GM12878 (cell line): ENCODE results near the gene RCAN2. TPM values are rescaled to one million over a fixed set of nuclear protein-coding genes. Genes with fewer than 3 reads are reported as not detected.

ENCODE experiments used
- ATAC-seq: fragments of 200-7000 bp; cut with Tn5 transposase; 3 replicates; pipeline ENCODE4 v1.9.1; 2020; ENCODE audit warnings: mild to moderate bottlenecking, moderate library complexity
- BruUV-seq: library from RNA; stranded (reverse); fragments of 400-500 nt; replicated peaks from 2 replicates; lab custom pipeline; 2021; lab: Mats Ljungman, UMichigan
- CTCF ChIA-PET: fragments of 300-600 bp; sonication (Branson Sonifier 250); formaldehyde crosslinking; extraction: SDS; loops from one replicate; lab custom pipeline; 2021; ENCODE audit warnings: inconsistent platforms; lab: Yijun Ruan, JAX
- POLR2A ChIA-PET: fragments of 350-600 bp; formaldehyde crosslinking; extraction: SDS; loops from one replicate; lab custom pipeline; 2021; ENCODE audit warnings: inconsistent platforms; lab: Charles Lee
- RAD21 ChIA-PET: fragments of 300-600 bp; sonication (Branson Sonifier 250); formaldehyde crosslinking; loops from one replicate; lab custom pipeline; 2023; ENCODE audit warnings: antibody characterized with exemption; ENCODE audit not compliant: unreplicated experiment; lab: Charles Lee
- SMC1A ChIA-PET: fragments of 300-600 bp; sonication (Branson Sonifier 250); formaldehyde crosslinking; loops from one replicate; lab custom pipeline; 2023; ENCODE audit not compliant: unreplicated experiment, uncharacterized antibody; lab: Charles Lee
- DNase-seq: peaks from one replicate; pipeline ENCODE4 v3.0.0-alpha.2; 2011; ENCODE audit warnings: low read depth, low spot score
- FAIRE-seq: peaks from 3 replicates; lab custom pipeline; 2011; peaks lifted over from hg19 to GRCh38; lab: Jason Lieb, UNC
- H2AFZ ChIP-seq: 2 replicates; pipeline ENCODE4 v1.6.0; 2011; ENCODE audit warnings: low read depth, low read length, control low read depth; ENCODE audit not compliant: control insufficient read depth
- H3K27ac ChIP-seq: 2 replicates; pipeline ENCODE4 v1.5.1; 2011; ENCODE audit warnings: control low read depth; ENCODE audit not compliant: control insufficient read depth, insufficient read depth
- H3K27me3 ChIP-seq, 2 experiments: replicated peaks in 1 of 2; 2 replicates each; pipeline versions ENCODE4 v1.6.0 to v1.6.1; 2011; ENCODE audit warnings: low read length in 1 of 2; ENCODE audit not compliant: control insufficient read depth in 2 of 2, insufficient read depth in 2 of 2
- H3K36me3 ChIP-seq, 2 experiments: 2 replicates each; pipeline ENCODE4 v1.5.1; 2011; ENCODE audit warnings: low read length in 1 of 2; ENCODE audit not compliant: control insufficient read depth in 2 of 2, insufficient read depth in 2 of 2
- H3K4me1 ChIP-seq: 2 replicates; pipeline ENCODE4 v1.6.1; 2011; ENCODE audit warnings: mild to moderate bottlenecking, low read length, moderate library complexity, mixed read lengths; ENCODE audit not compliant: control insufficient read depth, insufficient read depth
- H3K4me2 ChIP-seq: 2 replicates; pipeline ENCODE4 v1.6.0; 2011; ENCODE audit warnings: control low read depth; ENCODE audit not compliant: control insufficient read depth, insufficient read depth
- H3K4me3 ChIP-seq: fragments of 200-600 bp; sonication (generic); 2 replicates; pipeline ENCODE4 v1.5.1; 2016
- H3K79me2 ChIP-seq: 2 replicates; pipeline ENCODE4 v1.6.0; 2011; ENCODE audit warnings: low read length; ENCODE audit not compliant: control insufficient read depth, insufficient read depth
- H3K9ac ChIP-seq: 2 replicates; pipeline ENCODE4 v1.8.0; 2011; ENCODE audit warnings: low read length, control low read depth, mixed read lengths; ENCODE audit not compliant: control insufficient read depth, insufficient read depth
- H3K9me3 ChIP-seq: replicated peaks from 3 replicates; pipeline ENCODE4 v1.5.1; 2011; ENCODE audit warnings: mild to moderate bottlenecking, low read length; ENCODE audit not compliant: control insufficient read depth, insufficient read depth
- H4K20me1 ChIP-seq: 2 replicates; pipeline ENCODE4 v1.6.0; 2011; ENCODE audit not compliant: control insufficient read depth, insufficient read depth
- BRCA1 ChIP-seq: IDR thresholded peaks from 2 replicates; pipeline ENCODE4 v1.6.1; 2011; ENCODE audit warnings: low read depth, low read length, improper control_type of control experiment
- CREM ChIP-seq: IDR thresholded peaks from 2 replicates; pipeline ENCODE4 v1.6.1; 2014; ENCODE audit warnings: antibody characterized with exemption, low read depth
- ETV6 ChIP-seq, 2 experiments: fragments of 450-650 bp in 1 of 2; IDR thresholded peaks in 1 of 2; conservative IDR thresholded peaks in 1 of 2; 2 replicates each; pipeline ENCODE4 v1.6.1; 2014; ENCODE audit warnings: antibody characterized with exemption in 1 of 2, borderline replicate concordance in 1 of 2, low read depth in 1 of 2, mild to moderate bottlenecking in 1 of 2, moderate library complexity in 1 of 2
- FOS ChIP-seq: IDR thresholded peaks from 3 replicates; pipeline ENCODE4 v1.6.1; 2011; ENCODE audit warnings: borderline replicate concordance; ENCODE audit not compliant: insufficient read length; ENCODE audit errors: extremely low read depth
- GATAD2B ChIP-seq: fragments of 450-650 bp; conservative IDR thresholded peaks from 2 replicates; pipeline ENCODE4 v1.6.1; 2017; ENCODE audit warnings: low read depth, mild to moderate bottlenecking, moderate library complexity
- HDGF ChIP-seq: fragments of 450-650 bp; IDR thresholded peaks from 2 replicates; pipeline ENCODE4 v1.6.1; 2016; ENCODE audit warnings: antibody characterized with exemption
- IKZF1 ChIP-seq: fragments of 450-650 bp; conservative IDR thresholded peaks from 2 replicates; pipeline ENCODE4 v1.6.1; 2017; ENCODE audit warnings: antibody characterized with exemption, mild to moderate bottlenecking
- IKZF2 ChIP-seq, 2 experiments: fragments of 450-650 bp; IDR thresholded peaks; 2 replicates each; pipeline ENCODE4 v1.6.1; 2017; ENCODE audit warnings: mild to moderate bottlenecking in 2 of 2, moderate library complexity in 2 of 2
- MTA2 ChIP-seq: fragments of 450-650 bp; IDR thresholded peaks from 2 replicates; pipeline ENCODE4 v1.6.1; 2016; ENCODE audit warnings: low read depth, mild to moderate bottlenecking, moderate library complexity
- NBN ChIP-seq: fragments of 450-650 bp; IDR thresholded peaks from 2 replicates; pipeline ENCODE4 v1.6.1; 2016
- RAD21 ChIP-seq: IDR thresholded peaks from 2 replicates; pipeline ENCODE4 v1.6.1; 2011; ENCODE audit warnings: mild to moderate bottlenecking, low read depth, low read length, moderate library complexity; ENCODE audit not compliant: insufficient read depth
- RAD51 ChIP-seq: fragments of 450-650 bp; IDR thresholded peaks from 2 replicates; pipeline ENCODE4 v1.6.1; 2016; ENCODE audit warnings: moderate library complexity, mild to moderate bottlenecking, inconsistent platforms
- RUNX3 ChIP-seq: IDR thresholded peaks from 2 replicates; pipeline ENCODE4 v1.6.1; 2012; ENCODE audit warnings: low read length, inconsistent platforms
- SPI1 ChIP-seq: IDR thresholded peaks from 2 replicates; pipeline ENCODE4 v1.6.1; 2011; ENCODE audit warnings: low read depth, mild to moderate bottlenecking, low read length, moderate library complexity, borderline replicate concordance; ENCODE audit not compliant: insufficient read depth
- SUZ12 ChIP-seq: fragments of 200-600 bp; sonication (generic); IDR thresholded peaks from one replicate; pipeline ENCODE4 v1.6.1; 2018; ENCODE audit warnings: antibody characterized with exemption, mild to moderate bottlenecking; ENCODE audit not compliant: unreplicated experiment
- YBX1 ChIP-seq: fragments of 450-650 bp; IDR thresholded peaks from 2 replicates; pipeline ENCODE4 v1.6.1; 2016; ENCODE audit warnings: antibody characterized with exemption
- ZNF24 ChIP-seq: fragments of 450-650 bp; IDR thresholded peaks from 2 replicates; pipeline ENCODE4 v1.6.1; 2017; ENCODE audit warnings: antibody characterized with exemption, mild to moderate bottlenecking
- ZNF384 ChIP-seq: IDR thresholded peaks from 2 replicates; pipeline ENCODE4 v1.6.1; 2012; ENCODE audit warnings: low read depth, mild to moderate bottlenecking, low read length, improper control_type of control experiment, borderline replicate concordance
- ZNF622 ChIP-seq: fragments of 450-650 bp; IDR thresholded peaks from 2 replicates; pipeline ENCODE4 v1.6.1; 2017; ENCODE audit warnings: mild to moderate bottlenecking, inconsistent platforms
- WGBS: methylation state at CpG from one replicate; pipeline ENCODE4 v1.1.6; 2016; ENCODE audit warnings: low lambda C conversion rate; ENCODE audit not compliant: insufficient replicate concordance, insufficient coverage; ENCODE audit errors: missing lambda C conversion rate; 5-methylcytosine and 5-hydroxymethylcytosine counted together
- in situ Hi-C: fragments of 300-500 bp; cut with MboI; formaldehyde crosslinking; loops from 9 replicates; pipeline ENCODE4 v1.14.3; 2018; ENCODE audit warnings: mixed read lengths
- intact Hi-C: fragments of 100-400 bp; cut with micrococcal nuclease; formaldehyde crosslinking; loops from one replicate; pipeline ENCODE4 v1.14.2; 2022; ENCODE audit not compliant: unreplicated experiment
- polyA plus RNA-seq, 11 experiments: library from polyadenylated mRNA; depleted of rRNA in 4 of 11; unstranded in 6 of 11; stranded (reverse) in 5 of 11; fragments of >200 nt; fragmentation: Nextera tagmentation in 4 of 11; fragmentation: Illumina TruSeq in 1 of 11; extraction: Ambion mirVana in 4 of 11; extraction: Trizol in 1 of 11; gene quantifications; 1 replicate in 1 of 11; 2 replicates in 10 of 11; pipeline versions ENCODE4 v1.2.1 to v1.2.3, GENCODE V29; 2011 to 2016; ENCODE audit warnings: inconsistent platforms in 2 of 11, missing spikeins in 2 of 11, low read depth in 1 of 11
- total RNA-seq, 4 experiments: library from RNA; depleted of rRNA in 3 of 4; stranded (reverse); fragments of >200 nt in 3 of 4; fragmentation: Illumina TruSeq in 1 of 4; extraction: Trizol in 1 of 4; gene quantifications; 2 replicates each; pipeline versions ENCODE4 v1.2.1 to v1.2.3, GENCODE V29; 2013 to 2021
- TF ChIP-seq, protein P1 (sequence below): fragments of 450-650 bp; IDR thresholded peaks from 2 replicates; pipeline ENCODE4 v1.6.1; 2016; ENCODE audit warnings: mild to moderate bottlenecking
- TF ChIP-seq, protein P2 (sequence below): IDR thresholded peaks from 2 replicates; pipeline ENCODE4 v1.6.1; 2012; ENCODE audit warnings: low read length, inconsistent platforms

The RCAN2 gene
- total and polyA plus RNA-seq, 10 of the 15 experiments (the other 5 are each of a cell fraction or from before 2014, with no cell fraction given): 0.06 TPM; not detected in 9

GRCh38 chr6:46376562-46377061, 114.6 kb downstream of the RCAN2 start:
- 0 out of 2 replicates have a peak overlapping the region, but pooled peaks have one; percentile 21 for H3K4me3 ChIP-seq
- peak; percentile 96 for ATAC-seq
- peak; percentile 35 for FAIRE-seq
- H3K36me3 ChIP-seq: no peaks in the 10 kb centered on the region
- intact Hi-C loops (no loop called here), in situ Hi-C loops (no loop called here)
- no peaks in the 10 kb centered on the region; the same call in 2 of the 3 replicates for H3K9me3 ChIP-seq
- H3K27ac ChIP-seq: peak overlapping the region; percentile 22; the same call in 1 of the 2 replicates
- 0% methylated on average over 7 of the region's 7 CpGs for WGBS
- RAD21 ChIA-PET: interaction anchor here (0.9 kb wide), 1 partner anchor 155 kb away, joined by 3 read pairs; no protein-coding TSS in a partner anchor
- no peaks in the 10 kb centered on the region for H3K79me2 ChIP-seq
- peak overlapping the region; percentile 54 for H3K4me2 ChIP-seq
- DNase-seq: peak; percentile 40
- POLR2A ChIA-PET: no interaction called here
- H2AFZ ChIP-seq: peak overlapping the region; percentile 24; the same call in 1 of the 2 replicates
- SMC1A ChIA-PET: interaction anchor here (1.2 kb wide), 1 partner anchor 156 kb away, joined by 3 read pairs; no protein-coding TSS in a partner anchor
- CTCF ChIA-PET: interaction anchor here (1.0 to 1.2 kb wide), 2 partner anchors 86 to 286 kb away, joined by 4 to 5 read pairs; no protein-coding TSS in a partner anchor
- H4K20me1 ChIP-seq: no peaks in the 10 kb centered on the region
- BruUV-seq: no TSS peak
- H3K9ac ChIP-seq: no peak overlapping the region
- H3K27me3 ChIP-seq: no peaks in the 10 kb centered on the region
- H3K4me1 ChIP-seq: peaks cover 19% of the 10 kb centered on the region
- TF ChIP-seq RAD51: no peak
- peak; percentile 67; the same call in 1 of the 2 replicates for TF ChIP-seq HDGF
- no peak for TF ChIP-seq RAD21
- no peak for TF ChIP-seq BRCA1
- TF ChIP-seq NBN: peak; percentile 66; the same call in 1 of the 2 replicates
- TF ChIP-seq RUNX3: peak; percentile 20; the same call in 1 of the 2 replicates
- TF ChIP-seq, protein P1, sequence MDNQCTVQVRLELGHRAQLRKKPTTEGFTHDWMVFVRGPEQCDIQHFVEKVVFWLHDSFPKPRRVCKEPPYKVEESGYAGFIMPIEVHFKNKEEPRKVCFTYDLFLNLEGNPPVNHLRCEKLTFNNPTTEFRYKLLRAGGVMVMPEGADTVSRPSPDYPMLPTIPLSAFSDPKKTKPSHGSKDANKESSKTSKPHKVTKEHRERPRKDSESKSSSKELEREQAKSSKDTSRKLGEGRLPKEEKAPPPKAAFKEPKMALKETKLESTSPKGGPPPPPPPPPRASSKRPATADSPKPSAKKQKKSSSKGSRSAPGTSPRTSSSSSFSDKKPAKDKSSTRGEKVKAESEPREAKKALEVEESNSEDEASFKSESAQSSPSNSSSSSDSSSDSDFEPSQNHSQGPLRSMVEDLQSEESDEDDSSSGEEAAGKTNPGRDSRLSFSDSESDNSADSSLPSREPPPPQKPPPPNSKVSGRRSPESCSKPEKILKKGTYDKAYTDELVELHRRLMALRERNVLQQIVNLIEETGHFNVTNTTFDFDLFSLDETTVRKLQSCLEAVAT: peak; percentile 58; the same call in 1 of the 2 replicates
- TF ChIP-seq FOS: no peak
- peak; percentile 25; the same call in 1 of the 2 replicates for TF ChIP-seq MTA2
- peak; percentile 72; the same call in 1 of the 2 replicates for TF ChIP-seq ZNF384
- peak; percentile 84; the same call in 1 of the 2 replicates for TF ChIP-seq SPI1
- TF ChIP-seq IKZF1: no peak
- no peak for TF ChIP-seq GATAD2B
- TF ChIP-seq, protein P2, sequence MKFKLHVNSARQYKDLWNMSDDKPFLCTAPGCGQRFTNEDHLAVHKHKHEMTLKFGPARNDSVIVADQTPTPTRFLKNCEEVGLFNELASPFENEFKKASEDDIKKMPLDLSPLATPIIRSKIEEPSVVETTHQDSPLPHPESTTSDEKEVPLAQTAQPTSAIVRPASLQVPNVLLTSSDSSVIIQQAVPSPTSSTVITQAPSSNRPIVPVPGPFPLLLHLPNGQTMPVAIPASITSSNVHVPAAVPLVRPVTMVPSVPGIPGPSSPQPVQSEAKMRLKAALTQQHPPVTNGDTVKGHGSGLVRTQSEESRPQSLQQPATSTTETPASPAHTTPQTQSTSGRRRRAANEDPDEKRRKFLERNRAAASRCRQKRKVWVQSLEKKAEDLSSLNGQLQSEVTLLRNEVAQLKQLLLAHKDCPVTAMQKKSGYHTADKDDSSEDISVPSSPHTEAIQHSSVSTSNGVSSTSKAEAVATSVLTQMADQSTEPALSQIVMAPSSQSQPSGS: no peak
- TF ChIP-seq ETV6 (conservative IDR thresholded peaks at IDR 0.05 in 1 of 2, IDR thresholded peaks at IDR 0.05 in 1 of 2; ENCODE audit: borderline replicate concordance in 1 of 2, low read depth in 1 of 2): peak in 1 of 2 experiments; percentile 84; a peak in 2 of 4 replicates
- no peak for TF ChIP-seq ZNF622
- TF ChIP-seq CREM: 0 out of 2 replicates have a peak, but pooled peaks have one; percentile 26
- no peak for TF ChIP-seq ZNF24
- TF ChIP-seq SUZ12: no peak
- no peak for TF ChIP-seq YBX1
- TF ChIP-seq IKZF2 (IDR thresholded peaks at IDR 0.05): peak in 1 of 2 experiments; percentile 31; a peak in 2 of 4 replicates
